GM19239 (cell line): Measurements from ENCODE around the gene LUZP1.
A peak's percentile ranks its signal among the peaks of the same experiment; 100 is the strongest.
"Not testable (repeated sequence)": the region's sequence is repeated elsewhere in the genome, so short reads cannot be mapped to it uniquely, and the experiment has no call there.

Experiments
- DNase-seq: peaks from one replicate; pipeline ENCODE4 v3.0.0; 2011; ENCODE audit warnings: low spot score; ENCODE audit not compliant: insufficient read length
- FAIRE-seq: peaks from 2 replicates; lab custom pipeline; 2011; peaks lifted over from hg19 to GRCh38; lab: Jason Lieb, UNC

Gene LUZP1

DNA sequence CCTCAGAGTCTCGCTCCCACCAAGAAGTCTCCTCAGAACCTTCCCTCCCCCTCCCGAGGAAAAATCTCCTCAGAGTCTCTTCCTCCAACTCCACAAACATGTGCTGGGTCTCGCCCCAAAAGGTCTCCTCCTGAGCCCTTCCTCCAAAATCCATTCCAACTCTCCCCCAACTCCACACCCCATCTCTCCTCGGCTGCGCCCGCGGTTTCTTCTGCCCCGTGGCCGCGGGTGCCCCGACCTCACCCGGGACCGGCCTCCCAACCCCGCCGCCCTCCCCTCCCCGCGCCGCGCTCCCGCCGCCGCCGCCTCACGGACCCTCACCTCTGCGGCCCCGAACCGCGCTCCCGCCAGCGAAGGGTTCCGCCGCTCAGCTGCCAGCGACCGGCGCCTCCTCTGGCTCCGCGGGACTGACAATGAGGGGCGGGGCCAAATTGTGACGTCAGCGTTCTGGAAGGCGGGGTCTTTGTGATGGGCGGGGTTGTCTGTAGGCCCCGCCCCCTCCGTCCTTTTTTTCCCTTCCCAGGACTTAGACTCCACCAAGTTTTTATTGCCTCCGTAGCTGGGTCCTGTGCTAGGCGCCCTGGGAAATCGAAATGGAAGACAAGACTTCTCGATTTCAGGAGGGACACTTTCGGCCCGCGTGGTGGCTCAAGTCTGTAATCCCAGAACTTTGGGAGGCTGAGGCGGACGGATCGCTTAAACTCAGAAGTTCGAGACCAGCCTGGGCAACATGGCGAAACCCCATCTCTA lies at the start of gene LUZP1:
LUZP1 (minus strand) TSS at position 412 of the 750 bp plus-strand sequence.
- FAIRE-seq = peak; percentile 86
- DNase-seq = peak; percentile 94

DNA sequence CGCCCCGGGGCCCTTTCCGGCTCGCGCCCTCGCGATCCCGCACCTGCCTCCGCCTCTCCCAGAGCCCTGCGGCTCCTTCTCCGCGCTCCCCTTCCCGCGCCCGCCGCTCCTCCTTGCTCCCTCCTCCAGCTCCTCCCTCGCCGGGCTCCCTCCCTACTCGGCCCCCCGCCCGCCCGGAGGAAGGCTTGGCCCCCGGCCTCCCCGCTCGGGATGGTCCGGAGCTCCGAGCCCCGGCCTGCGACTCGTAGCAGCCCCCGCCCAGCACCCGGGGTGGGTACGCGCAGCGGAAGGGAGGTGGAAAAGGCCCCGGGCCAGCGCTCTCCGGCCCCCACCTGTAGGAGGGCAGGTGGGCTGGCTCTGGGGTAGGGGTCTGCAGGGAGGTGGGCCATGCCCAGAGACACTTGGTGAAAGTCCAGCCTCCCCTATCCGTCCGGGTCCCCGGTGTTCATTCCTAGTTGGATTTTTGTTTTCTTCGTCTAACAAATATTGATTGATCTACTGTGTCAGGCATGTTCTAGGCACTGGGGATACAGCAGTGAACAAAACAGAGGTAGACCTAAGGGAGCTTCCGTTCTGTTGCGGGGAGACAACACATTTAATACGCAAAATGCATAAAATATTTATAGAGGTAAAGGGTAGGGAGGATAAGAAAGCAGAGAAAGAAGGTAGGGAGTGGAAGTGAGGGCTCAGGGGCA lies 48.9 kb upstream of the LUZP1 start, which contains the start of gene HTR1D:
HTR1D (minus strand) TSS at position 82 of the 695 bp plus-strand sequence. CDS start 23,283 bp downstream, outside the sequence.
- FAIRE-seq = no peak
- no peak for DNase-seq

DNA sequence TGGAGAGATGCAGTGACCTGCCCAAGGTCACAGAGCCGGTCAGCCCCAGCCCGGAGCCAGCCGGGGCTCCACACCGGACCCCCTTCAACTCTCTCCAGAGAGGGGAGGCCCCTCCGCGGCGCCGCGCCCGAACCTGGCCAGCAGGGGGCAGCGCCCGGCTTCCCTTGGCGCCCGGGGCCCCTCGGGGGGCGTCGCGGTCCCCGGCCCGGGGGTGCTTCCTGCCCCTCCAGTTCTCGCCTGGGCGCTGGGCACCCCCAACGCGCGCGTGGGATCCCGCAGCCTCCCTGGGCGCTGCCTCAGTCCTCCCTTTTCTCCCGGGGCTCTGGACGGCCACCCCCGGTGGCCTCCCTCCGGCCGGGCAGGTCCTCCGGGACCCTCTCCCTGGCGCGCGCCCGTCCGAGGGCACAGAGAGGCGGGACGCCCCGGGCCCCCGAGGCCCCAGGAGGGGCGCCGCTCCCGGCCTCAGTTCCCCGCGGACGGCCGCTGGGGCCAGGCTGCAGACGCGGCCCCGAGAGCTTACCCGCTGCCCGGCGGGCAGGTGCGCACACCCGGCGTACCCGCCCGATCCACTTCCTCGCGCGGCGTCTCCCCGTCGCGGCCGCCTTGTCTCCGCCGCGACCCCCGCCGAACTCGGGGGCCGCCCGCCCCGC lies 48.2 kb upstream of the LUZP1 start:
- no peak for DNase-seq
- no peak for FAIRE-seq

DNA sequence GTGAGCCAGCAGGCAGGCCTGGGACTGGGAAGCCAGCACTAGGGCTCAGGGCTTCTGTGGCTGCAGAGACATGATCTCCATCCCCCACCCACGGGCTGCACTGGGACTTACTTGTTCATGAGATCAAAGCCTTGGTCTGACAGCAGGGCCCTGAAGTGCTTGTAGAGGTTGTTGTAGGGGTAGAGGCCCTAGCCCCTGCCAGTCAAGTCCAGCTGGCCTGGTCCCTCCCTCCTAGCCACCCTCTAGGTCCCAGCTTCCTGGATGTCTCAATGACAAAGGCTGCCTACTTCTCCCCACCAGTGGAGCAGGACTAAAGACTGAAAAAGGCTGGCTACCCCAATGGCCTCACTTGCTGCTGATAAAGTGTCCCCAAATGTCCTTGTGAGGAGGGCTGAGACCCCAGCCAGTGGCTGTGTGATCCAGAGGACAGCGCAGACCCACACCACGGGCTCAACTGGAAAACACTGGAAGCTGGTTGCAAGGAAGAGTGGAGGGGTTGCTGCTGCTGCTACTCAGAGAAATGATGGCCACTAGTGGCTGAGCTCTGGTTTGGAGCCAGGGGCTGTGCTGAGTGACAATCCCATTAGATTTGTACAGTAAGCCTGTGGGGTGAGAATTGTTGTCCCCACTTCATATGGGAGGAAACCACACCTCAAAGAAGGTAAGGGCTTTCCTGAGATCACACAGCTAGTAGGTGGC lies 47.2 kb upstream of the LUZP1 start:
- FAIRE-seq = no peak

DNA sequence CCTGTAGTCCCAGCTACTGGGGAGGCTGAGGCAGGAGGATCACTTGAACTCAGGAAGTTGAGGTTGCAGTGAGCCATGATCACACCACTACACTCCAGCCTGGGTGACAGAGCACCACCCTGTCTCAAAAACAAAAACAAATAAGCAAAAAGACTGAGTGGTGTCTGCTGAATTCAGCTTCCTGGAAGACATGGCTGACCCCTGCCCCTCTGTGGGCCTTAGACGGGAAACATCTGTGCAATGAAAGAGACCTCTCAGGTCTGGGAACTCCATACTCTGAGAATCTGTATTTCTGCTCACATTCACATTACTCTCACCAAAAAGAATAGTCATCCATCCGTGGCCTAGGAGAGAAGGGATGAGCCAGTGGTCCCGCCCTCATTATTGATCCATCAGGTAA lies 46.6 kb upstream of the LUZP1 start:
- no peak for DNase-seq
- FAIRE-seq = no peak

More for the DNA sequence above, 47.2 kb upstream of the LUZP1 start:
- DNase-seq = no peak

DNA sequence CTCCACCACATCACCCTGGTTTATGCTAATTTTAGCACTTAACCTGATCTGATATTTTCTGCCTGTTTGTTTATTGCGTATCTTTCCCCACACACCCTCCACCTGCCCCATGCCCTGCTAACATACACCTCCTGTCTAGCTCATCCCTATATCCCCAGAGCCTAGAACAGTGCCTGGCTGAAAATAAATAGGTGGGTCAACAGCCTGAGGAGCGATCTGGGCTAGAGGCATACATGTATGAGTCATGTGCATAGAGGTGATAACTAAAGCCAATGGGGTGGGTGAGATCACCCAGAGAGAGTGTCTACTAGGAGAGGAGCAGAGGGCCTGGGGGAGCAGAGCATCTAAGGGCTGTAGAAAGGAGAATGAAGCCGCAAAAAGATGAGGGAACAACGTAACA lies 46.0 kb upstream of the LUZP1 start:
- DNase-seq (no peak), FAIRE-seq (no peak)

DNA sequence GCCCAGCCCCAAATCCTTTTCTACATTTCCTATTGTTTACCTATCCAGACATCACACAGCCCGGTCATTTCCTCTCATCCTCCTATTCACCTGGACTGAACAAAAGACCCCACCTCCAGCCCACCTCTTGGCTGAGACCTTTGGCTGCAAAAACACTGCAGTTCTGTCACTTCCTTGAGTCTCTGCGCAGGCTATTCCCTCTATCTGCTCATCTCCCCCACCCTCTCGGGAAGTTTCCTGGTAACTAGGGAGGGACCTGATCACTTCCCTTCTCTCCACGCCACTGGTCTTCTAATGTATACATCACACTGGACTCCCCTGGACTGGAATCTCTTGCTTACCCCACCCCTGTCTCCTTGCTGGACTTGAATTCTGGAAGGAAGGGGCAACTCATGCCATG lies 43.3 kb upstream of the LUZP1 start:
- FAIRE-seq (no peak), DNase-seq (no peak)

DNA sequence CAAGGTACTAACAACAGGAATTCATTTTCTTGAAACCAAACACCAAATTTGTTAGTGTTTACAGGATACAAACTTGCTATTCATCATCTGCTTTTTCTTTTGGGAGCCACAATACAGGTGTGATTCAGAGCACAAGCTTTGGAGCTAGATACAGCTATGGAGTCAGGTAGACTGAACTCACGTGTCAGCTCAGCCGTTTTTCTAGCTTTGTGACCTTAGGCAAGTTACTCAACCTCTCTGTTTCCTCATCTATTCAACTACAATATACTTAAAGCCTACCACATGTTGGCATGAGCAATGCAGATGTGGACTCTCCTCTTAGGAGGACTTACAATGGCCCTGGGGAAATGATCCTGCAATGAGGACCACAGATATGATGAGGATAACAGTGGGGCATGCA lies 42.3 kb upstream of the LUZP1 start:
- no peak for DNase-seq
- no peak for FAIRE-seq

DNA sequence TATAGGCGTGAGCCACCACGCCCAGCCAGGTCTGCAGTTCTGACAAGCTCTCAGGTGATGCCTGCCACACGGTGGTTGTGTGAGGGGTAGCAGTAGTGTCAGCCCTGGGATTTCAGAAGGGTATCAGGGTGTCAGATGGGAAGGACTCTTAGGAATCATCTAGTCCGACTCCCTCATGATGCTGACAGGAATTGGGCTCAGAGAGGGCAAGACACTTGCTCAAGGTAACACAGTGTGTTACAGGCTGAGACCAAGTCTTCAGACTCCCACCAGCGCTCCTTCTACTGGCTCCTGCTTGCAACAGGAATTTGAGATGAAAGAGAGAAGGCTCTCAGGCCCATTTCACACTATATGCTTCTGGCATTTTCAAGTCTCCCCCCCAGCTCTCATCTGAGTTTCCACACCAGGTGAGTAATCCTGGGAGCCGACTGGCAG lies 41.7 kb upstream of the LUZP1 start:
- no peak for FAIRE-seq
- no peak for DNase-seq

DNA sequence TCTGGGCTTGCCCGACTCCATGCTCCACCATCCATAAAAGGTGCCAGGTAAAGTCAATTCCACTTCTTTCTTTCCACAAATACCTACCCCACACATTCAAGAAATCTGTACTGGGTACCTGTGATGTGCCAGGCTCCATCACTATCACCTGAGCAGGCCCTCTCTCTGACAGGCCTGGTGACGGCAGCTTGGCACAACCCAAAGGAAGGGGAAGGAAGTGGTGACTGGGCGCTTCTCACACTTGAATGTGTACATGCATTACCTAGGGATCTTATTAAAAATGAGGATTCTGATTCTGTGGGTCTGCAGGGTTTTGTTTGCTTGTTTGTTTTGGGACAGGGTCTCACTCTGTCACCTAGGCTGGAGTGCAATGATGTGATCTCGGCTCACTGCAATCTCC lies 41.1 kb upstream of the LUZP1 start:
- DNase-seq (no peak), FAIRE-seq (no peak)

DNA sequence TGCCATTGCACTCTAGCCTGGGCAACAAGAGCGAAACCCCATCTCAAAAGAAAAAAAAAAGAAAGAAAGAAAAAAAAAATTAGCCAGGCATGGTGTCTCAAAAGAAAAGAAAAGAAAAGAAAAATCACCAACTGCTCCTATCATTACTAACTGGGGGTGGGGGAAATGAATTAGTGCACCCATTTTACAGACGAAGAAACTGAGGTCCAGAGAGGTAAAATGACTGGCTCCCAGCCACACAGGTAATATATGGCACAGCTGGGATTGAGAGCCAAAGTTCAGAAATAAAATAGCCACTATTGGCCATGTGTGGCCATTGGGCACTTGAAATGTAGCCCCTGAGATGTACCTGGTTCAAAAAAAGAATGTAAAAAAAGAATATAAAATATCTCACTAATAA lies 39.9 kb upstream of the LUZP1 start:
- DNase-seq = no peak
- no peak for FAIRE-seq

DNA sequence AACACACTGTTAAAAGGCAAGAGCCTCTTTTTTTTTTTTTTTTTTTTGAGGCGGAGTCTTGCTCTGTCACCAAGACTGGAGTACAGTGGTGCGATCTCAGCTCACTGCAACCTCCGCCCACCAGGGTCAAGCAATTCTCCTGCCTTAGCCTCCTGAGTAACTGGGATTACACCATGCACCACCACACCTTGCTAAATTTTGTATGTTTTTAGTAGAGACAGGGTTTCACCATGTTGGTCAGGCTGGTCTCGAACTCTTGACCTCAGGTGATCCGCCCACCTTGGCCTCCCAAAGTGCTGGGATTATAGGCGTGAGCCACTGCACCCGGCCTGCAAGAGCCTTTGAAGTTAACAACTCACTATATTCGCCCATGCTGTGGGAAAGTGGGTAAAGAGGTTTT lies 39.1 kb upstream of the LUZP1 start:
- not testable (repeated sequence) for DNase-seq, FAIRE-seq

DNA sequence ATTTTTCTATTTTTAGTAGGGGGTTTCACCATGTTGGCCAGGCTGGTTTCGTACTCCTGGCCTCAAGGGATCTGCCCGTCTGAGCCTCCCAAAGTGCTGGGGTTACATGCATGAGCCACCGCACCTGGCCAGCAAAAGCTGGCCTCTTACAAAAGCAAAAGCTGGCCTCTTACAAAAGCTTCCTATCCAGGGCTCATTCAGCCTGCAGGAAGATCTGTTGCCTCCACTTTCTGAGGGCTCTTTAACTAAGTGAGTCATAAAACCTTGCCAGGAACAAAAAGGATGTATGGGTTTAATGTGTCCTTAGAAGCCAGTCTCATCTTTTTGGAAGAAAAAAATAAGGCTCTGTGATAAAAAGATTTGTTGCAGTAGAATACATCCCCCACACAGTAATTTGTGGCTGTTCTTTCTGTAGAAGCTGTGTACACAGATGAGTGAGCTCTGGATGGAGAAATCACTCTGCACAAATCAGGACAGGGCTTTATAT lies 33.6 kb upstream of the LUZP1 start:
- DNase-seq (no peak), FAIRE-seq (no peak)

DNA sequence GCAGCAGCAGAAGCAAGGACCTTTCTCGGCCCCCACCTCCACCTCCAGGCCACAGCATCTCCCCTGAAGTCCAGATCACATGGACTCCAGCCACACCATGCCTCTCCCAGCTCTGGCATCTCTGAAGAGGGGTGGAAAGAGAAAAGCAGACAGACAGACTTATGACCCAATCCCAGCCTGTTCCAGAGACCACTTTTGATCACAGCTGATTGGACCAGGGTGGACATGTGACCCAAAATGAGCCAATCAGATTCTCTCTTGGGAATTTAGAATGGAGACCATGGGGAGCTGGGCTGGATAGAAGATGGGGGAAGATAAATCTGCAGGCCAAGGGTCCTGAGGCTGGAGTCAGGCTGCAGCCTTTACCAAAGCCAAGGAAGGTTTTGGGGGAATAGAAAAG lies 32.2 kb upstream of the LUZP1 start:
- FAIRE-seq = no peak
- DNase-seq = no peak

DNA sequence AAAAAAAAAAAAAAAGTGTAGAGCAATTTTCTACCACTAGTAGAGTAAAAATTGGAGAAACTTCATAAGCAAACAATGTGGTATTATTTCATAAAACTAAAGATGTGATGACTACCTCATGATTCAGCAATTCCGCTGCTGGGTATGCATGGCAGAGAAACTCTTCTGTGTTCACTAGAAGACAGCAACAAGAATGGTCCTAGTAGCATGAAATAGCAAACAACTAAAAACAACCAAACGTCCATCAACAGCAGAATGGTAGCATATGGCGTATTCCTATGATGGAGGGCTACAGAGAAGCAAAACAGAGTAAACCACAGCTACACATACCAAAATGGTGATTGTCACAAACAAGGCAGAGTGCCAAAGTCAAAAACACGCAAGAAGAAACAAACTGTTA lies 29.7 kb upstream of the LUZP1 start:
- no peak for DNase-seq
- FAIRE-seq = no peak

DNA sequence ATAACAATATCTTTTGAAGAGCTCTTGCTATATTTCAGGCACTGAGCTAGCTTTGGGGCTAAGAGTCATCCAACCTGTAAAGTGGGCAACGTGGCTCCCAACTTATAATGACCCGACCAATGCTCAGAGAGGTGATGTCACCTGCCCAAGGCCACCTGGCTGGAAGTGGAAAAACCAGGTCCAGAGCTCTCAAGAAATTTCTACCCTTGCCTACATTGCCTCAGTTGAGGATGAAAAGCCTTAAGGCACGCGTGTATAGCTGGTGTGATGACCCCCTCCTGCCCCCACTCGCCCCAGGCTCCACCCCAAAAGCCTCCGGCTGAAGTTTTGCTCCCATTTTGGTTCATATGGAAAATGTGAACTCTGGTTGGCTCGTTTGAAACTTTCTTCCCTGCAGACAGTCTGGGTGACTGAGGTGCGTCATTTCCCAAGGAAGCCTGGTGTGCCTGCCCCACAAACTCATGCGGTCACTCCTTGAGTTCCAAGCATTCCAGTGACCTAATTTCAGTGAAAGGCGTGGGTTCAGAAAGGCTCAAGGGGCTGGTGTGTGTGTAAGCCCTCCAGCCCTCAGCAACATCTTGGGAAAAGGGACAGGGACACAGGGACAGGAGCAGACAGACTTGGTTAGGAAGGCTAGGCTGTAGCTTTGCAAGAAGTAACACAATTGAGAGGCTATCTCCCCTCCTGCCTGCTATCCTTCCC lies 28.1 kb upstream of the LUZP1 start:
- no peak for FAIRE-seq
- DNase-seq = no peak

DNA sequence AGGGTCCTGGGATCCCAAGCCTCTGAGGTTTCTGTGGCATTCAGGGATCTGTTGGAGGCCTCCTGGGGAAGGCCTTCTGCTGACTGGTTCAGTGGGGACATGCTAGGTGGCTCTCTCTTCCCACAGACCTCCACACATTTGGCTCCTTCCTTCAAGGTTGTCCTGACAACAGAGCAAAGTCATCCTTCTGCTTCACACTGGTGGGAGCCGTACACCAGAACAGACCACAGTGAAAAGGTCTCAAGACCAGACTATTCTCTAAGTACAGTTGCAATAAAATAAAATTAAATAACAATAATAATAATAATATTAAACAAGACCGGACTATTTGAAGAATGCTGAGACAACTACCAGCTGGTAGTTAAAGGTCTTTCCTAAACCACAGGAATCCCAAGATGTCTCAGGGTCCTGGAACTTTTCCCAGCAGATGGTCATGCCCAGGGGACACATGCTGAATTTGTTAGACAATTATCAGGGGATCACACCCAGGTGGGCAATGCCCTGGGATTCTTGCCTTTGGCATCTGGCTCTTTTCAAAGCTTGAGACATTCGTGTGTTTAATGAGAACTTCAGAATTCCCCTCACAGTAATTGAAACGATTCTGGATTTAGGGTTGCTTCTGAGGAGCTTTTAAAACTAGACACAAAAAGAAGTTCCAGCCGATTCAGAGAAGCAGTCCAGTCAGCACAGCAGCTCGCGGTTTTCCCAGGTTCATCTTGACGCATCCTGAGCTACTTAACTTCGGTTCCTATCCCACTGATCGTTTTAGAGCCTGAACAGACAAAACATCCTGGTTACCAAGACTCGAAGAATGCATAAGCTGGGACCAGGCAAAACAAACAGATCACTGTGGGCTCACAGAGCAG lies 25.7 kb upstream of the LUZP1 start:
- no peak for FAIRE-seq
- DNase-seq = no peak

DNA sequence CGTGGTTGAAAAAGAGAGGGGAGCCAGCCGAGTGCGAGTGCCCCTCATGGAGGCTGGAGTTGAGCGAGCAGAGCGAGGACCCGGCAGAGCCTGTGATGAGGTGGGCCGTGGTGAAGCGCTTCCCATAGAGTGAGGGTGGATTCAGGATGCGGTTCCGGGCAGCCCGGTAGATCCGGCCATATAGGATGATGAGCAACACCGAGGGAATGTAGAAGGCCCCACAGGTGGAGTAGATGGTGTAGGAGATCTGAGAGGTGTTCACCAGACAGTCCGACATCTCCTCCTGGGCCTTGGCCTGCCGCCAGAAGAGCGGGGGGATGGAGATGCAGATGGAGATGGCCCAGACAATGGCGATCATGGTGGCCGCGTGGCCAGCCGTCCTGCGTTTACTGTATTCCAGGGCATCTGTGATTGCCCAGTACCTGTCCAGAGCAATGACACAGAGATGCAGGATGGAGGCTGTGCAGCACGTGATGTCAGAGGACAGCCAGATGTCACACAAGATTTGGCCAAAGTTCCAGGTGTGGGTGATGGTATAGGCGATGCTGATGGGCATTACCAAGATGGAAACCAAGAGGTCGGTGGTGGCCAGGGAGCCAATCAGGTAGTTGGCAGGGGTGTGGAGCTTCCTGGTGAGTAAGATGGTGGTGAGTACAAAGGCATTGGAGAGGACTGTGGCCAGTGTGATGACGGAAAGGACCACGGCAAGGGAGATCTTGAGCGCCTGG lies 24.9 kb upstream of the LUZP1 start:
- no peak for FAIRE-seq

More for the DNA sequence above, 24.9 kb upstream of the LUZP1 start:
- DNase-seq = no peak
